ENCODE results near the gene ACTN1.

DNA sequence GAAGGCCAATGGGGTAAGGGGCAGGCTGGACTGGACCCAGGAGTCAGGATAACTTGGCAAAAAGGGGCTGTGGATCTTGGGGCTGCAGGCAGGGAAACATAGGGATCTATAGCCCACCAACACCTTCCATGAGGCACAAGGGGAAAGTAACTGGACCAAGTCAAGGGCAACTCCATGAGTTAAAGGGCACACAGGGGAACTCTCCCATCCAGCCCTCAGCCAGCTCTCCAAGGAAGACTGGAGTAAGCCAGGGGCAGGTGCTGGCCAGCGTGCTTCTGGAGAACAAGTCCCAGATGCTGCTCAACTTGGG lies 154.9 kb downstream of the ACTN1 start:
- TF ChIP-seq CTCF (conservative IDR thresholded peaks at IDR 0.05): no peak
- TF ChIP-seq ZFX (IDR thresholded peaks at IDR 0.05): no peak
